Common myeloid progenitor, CD34-positive (primary cell): ENCODE data around the gene ABCG1.

Experiments
- CTCF ChIA-PET: fragments of 350-600 bp; sonication (Branson Sonifier 250); formaldehyde crosslinking; loops from one replicate; lab custom pipeline; 2021; ENCODE audit warnings: antibody characterized with exemption; lab: Charles Lee
- POLR2A ChIA-PET: fragments of 350-600 bp; sonication (Branson Sonifier 250); formaldehyde crosslinking; loops from one replicate; lab custom pipeline; 2021; ENCODE audit warnings: antibody characterized with exemption; lab: Charles Lee
- DNase-seq, 3 donors: peaks; one replicate each; pipeline versions ENCODE4 v3.0.0 to v3.0.0-alpha.2; 2013
- H3K27ac ChIP-seq, 2 experiments: 1 replicate in 1 of 2; 2 replicates in 1 of 2; pipeline ENCODE4 v1.7.0; 2013; ENCODE audit warnings: inconsistent platforms in 2 of 2, low read length in 2 of 2, mild to moderate bottlenecking in 2 of 2, low read depth in 1 of 2, moderate library complexity in 1 of 2; ENCODE audit not compliant: severe bottlenecking in 2 of 2, insufficient read depth in 1 of 2, poor library complexity in 1 of 2
- H3K27me3 ChIP-seq, 5 experiments: replicated peaks in 2 of 5; 1 replicate in 3 of 5; 2 replicates in 2 of 5; pipeline versions ENCODE4 v1.6.1 to v1.7.0; 2013; ENCODE audit warnings: low read length in 4 of 5, mild to moderate bottlenecking in 2 of 5, moderate library complexity in 2 of 5, inconsistent platforms in 1 of 5; ENCODE audit not compliant: insufficient read depth in 5 of 5, control insufficient read depth in 4 of 5
- H3K36me3 ChIP-seq, 4 experiments: 1 replicate in 2 of 4; 2 replicates in 2 of 4; pipeline versions ENCODE4 v1.6.1 to v1.7.0; 2013; ENCODE audit warnings: low read length in 3 of 4, control low read depth in 1 of 4, mild to moderate bottlenecking in 1 of 4; ENCODE audit not compliant: control insufficient read depth in 4 of 4, insufficient read depth in 4 of 4
- H3K4me1 ChIP-seq, 4 experiments: 1 replicate in 3 of 4; 2 replicates in 1 of 4; pipeline versions ENCODE4 v1.6.1 to v1.7.1; 2013; ENCODE audit warnings: low read length in 3 of 4, mild to moderate bottlenecking in 3 of 4, control low read depth in 1 of 4, inconsistent platforms in 1 of 4, moderate library complexity in 1 of 4; ENCODE audit not compliant: control insufficient read depth in 4 of 4, insufficient read depth in 4 of 4; ENCODE audit errors: control extremely low read depth in 1 of 4
- H3K4me3 ChIP-seq, 7 experiments: 1 replicate in 4 of 7; 2 replicates in 3 of 7; pipeline versions ENCODE4 v1.5.1 to v1.7.0; 2013; ENCODE audit warnings: mild to moderate bottlenecking in 7 of 7, low read length in 6 of 7, moderate library complexity in 6 of 7, inconsistent platforms in 2 of 7, low read depth in 2 of 7, control low read depth in 1 of 7; ENCODE audit not compliant: insufficient read depth in 4 of 7, control insufficient read depth in 1 of 7; ENCODE audit errors: extremely low read depth in 1 of 7
- H3K9me3 ChIP-seq, 5 experiments: 1 replicate in 4 of 5; 2 replicates in 1 of 5; pipeline versions ENCODE4 v1.6.1 to v1.7.1; 2013; ENCODE audit warnings: low read length in 4 of 5, mild to moderate bottlenecking in 2 of 5, inconsistent platforms in 1 of 5, low read depth in 1 of 5, moderate library complexity in 1 of 5; ENCODE audit not compliant: control insufficient read depth in 4 of 5, insufficient read depth in 2 of 5; ENCODE audit errors: control extremely low read depth in 1 of 5
- WGBS: methylation state at CpG from one replicate; pipeline ENCODE4 v1.1.5; 2013; ENCODE audit not compliant: insufficient coverage; 5-methylcytosine and 5-hydroxymethylcytosine counted together

Gene ABCG1

DNA sequence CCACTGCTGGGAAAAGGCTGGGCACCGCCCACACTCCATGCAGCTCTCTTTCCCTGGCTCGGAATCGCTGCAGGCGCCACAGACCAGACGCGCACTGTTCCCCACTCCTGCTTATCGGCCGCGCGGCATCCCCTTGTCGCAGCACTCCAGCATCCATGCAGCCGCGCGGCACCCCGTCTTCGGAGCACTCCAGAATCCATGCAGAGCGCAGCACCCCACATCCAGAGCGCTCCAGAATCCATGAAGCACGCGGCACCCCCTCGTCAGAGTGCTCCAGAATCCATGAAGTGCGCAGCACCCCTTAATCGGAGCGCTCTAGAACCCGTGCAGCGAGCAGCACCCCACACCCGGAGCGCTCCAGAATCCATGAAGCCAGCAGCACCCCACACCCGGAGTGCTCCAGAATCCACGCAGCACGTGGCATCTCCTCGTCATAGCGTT is 86.8 kb downstream of the ABCG1 start:
- ChIA-PET CTCF (interaction anchor here (1.6 kb wide), 1 partner anchor 116 kb away, joined by 6 read pairs; no protein-coding TSS in a partner anchor), POLR2A (no interaction called here)
- Histone ChIP-seq H3K27me3 (no peaks in the 10 kb centered on the region), H3K36me3 (no peaks in the 10 kb centered on the region), H3K4me3 (no peak overlapping the region), H3K4me1 (peaks cover 13 to 78% (median 62%) of the 10 kb centered on the region in 4 experiments), H3K27ac (no peak overlapping the region), H3K9me3 (no peaks in the 10 kb centered on the region)
- 97% methylated on average over 33 of the region's 33 CpGs for WGBS
- no peak for DNase-seq

DNA sequence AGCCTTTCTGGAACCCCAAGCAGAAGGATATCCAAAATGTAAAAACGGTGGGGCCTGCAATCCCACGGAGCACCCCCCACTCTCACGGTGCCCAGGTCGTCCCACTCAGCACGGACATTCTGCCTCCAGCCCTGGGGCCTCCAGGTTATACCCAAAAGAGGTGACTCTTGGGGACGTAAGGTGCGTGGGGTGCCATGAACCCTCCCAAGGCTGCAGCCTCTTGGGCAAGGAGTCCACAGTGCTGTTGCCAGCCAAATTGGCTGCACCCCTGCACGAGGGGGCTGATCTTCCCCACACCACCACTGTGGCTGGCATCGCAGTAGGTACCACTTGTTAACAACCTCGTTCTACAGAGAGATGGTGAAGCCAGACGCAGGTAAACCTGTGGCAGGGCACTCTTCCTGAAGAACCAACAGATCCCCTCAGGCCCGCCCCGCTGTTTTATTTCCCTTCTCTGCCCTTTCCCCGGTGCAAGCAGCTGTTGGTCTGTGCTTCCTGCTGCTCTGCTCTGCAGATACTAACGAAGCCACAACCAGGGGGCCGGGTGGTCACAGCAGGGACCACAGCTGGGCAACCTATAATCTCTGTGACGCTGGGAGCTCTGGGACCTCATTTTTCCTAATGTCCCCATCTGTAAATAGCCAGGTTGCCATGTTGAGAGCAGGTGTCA is 87.6 kb downstream of the ABCG1 start:
- H3K4me3 ChIP-seq: peak overlapping the region in 3 of 7 experiments; percentile 4 to 33 (median 27)
- peaks cover 13 to 71% (median 58%) of the 10 kb centered on the region in 4 experiments for H3K4me1 ChIP-seq
- peak; percentile 20 to 87 (median 84) for DNase-seq
- POLR2A ChIA-PET: interaction anchor here (0.8 kb wide), 1 partner anchor 56 kb away, joined by 3 read pairs; no protein-coding TSS in a partner anchor
- H3K27ac ChIP-seq: peak overlapping the region in 1 of 2 experiments; percentile 29
- WGBS: 38% methylated on average over 16 of the region's 17 CpGs
- no peaks in the 10 kb centered on the region for H3K27me3 ChIP-seq
- CTCF ChIA-PET: interaction anchor here (0.6 to 1.6 kb wide), 4 partner anchors 16 to 115 kb away, joined by 3 to 6 read pairs (median 4); no protein-coding TSS in a partner anchor
- no peaks in the 10 kb centered on the region for H3K36me3 ChIP-seq
- no peaks in the 10 kb centered on the region for H3K9me3 ChIP-seq

DNA sequence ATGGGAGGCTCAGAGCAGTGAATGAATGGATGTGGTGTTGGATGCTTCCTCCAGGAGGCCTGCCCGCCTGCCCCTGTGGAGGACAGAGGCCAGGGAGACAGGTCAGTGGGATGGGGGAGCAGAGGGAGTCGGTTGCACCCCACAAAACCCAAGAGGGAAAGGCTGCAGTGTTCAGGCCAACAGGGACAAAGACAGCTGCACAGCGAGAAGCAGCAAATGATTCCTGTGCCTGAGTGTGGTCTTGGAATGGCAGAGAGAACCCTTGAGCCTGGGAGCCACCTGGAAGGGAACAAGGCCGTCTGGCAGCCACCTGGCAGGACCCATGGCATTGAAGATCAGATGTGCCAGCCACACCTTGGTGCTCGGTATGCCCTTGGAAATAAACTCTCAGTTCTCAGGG is 88.2 kb downstream of the ABCG1 start:
- CTCF ChIA-PET: interaction anchor here (0.6 to 1.6 kb wide), 4 partner anchors 16 to 115 kb away, joined by 3 to 6 read pairs (median 4); no protein-coding TSS in a partner anchor
- no peak for DNase-seq
- Histone ChIP-seq H3K27me3 (no peaks in the 10 kb centered on the region), H3K4me1 (peaks cover 13 to 65% (median 52%) of the 10 kb centered on the region in 4 experiments), H3K4me3 (peak overlapping the region in 3 of 7 experiments; percentile 4 to 33 (median 27)), H3K9me3 (no peaks in the 10 kb centered on the region), H3K27ac (peak overlapping the region in 1 of 2 experiments; percentile 29), H3K36me3 (no peaks in the 10 kb centered on the region)
- POLR2A ChIA-PET: interaction anchor here (0.8 kb wide), 1 partner anchor 56 kb away, joined by 3 read pairs; no protein-coding TSS in a partner anchor
- 90% methylated on average over 5 of the region's 5 CpGs for WGBS

DNA sequence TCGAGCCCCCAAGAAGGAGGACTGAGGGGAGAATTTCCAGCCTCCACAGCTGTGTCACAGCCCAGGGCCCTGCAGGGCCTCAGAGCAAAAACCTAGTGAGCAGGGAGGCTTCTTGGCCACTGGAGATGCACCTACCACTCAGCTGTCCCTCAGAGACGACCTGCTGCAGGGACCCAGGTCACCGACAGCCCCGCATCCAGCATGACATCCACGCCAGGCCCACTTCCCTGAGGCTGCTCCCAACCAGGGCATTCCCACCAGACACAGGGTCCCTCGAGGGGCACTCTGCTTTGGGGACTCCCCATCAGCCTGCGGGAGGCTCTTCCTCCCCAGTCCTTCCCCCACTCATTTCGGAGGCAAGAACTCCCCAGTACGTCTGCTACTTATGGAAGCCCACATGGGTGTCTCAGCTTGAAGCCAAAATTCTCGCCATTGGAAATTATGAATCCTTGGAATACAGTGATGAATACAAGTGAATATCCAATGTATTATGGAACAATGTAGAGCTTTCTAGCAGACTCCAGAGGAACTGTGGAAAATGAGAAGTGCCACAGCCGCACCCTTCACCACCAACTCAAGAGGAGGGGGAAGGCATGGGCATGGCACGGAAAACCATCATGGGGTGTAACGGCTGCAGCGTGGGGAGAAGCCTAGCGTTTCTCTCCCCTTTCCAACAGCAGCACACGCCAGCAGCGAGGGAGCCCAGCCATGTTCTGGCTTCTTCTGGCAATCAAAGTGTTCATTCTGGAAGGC is 89.4 kb downstream of the ABCG1 start:
- Histone ChIP-seq H3K36me3 (no peaks in the 10 kb centered on the region), H3K27me3 (no peaks in the 10 kb centered on the region), H3K9me3 (no peaks in the 10 kb centered on the region), H3K4me3 (peak overlapping the region in 1 of 7 experiments; percentile 25), H3K27ac (no peak overlapping the region), H3K4me1 (peaks cover 13 to 54% (median 46%) of the 10 kb centered on the region in 4 experiments)
- DNase-seq: peak in 2 of 3 donors; percentile 53 to 57
- CTCF ChIA-PET: interaction anchor here (0.6 to 5.8 kb wide), 11 partner anchors 11 to 227 kb away, joined by 3 to 43 read pairs (median 10); partner anchors contain the start of gene TFF1
- WGBS: 51% methylated on average over 15 of the region's 17 CpGs
- POLR2A ChIA-PET: no interaction called here

DNA sequence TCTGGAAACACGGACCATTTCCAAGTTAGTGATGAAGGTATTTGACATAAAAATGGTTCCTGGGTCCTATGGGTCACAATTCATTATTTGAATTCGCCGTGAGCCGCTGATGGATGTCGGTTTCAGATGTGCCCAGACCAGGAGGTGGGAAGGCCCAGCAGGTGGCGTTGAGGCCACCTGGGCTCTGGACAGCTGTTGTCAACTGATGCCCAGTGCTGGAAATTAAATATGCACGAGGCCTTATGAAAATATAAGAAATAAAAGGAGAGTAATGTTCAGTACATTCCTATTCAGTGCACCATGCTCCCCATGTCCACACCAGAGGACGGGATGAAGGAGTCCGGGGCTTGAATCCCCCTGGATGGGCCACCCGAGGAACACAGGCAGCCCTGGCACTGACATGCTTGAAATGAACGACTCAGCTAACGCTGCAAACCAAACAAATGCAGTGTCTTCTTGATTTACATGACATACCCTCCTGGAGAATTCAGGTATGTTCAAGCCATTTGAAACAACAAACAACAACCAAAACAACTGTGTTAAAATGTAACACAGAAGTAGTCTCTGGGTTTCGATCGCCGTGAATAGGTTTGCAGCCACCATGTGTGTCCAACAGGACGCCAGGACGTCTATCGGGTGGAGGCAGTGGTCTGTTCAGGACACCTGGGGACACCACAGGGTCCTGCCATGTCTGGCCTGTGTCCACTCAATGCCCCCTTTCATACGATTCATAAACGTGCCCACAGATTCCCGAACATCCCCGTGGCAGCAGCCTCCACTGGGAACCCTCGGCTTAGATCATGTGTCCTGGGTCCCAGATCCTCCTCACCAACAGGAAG is 90.2 kb downstream of the ABCG1 start:
- H3K9me3 ChIP-seq: no peaks in the 10 kb centered on the region
- CTCF ChIA-PET: interaction anchor here (0.6 to 5.8 kb wide), 16 partner anchors 10 to 267 kb away, joined by 3 to 43 read pairs (median 6); no protein-coding TSS in a partner anchor
- POLR2A ChIA-PET: interaction anchor here (0.6 kb wide), 1 partner anchor 8 kb away, joined by 3 read pairs; no protein-coding TSS in a partner anchor
- peaks cover 13 to 54% (median 46%) of the 10 kb centered on the region in 4 experiments for H3K4me1 ChIP-seq
- H3K27ac ChIP-seq: no peak overlapping the region
- no peak for DNase-seq
- WGBS: 65% methylated on average over 22 of the region's 23 CpGs
- peak overlapping the region in 2 of 7 experiments; percentile 25 to 46 for H3K4me3 ChIP-seq
- no peaks in the 10 kb centered on the region for H3K36me3 ChIP-seq
- H3K27me3 ChIP-seq: no peaks in the 10 kb centered on the region

DNA sequence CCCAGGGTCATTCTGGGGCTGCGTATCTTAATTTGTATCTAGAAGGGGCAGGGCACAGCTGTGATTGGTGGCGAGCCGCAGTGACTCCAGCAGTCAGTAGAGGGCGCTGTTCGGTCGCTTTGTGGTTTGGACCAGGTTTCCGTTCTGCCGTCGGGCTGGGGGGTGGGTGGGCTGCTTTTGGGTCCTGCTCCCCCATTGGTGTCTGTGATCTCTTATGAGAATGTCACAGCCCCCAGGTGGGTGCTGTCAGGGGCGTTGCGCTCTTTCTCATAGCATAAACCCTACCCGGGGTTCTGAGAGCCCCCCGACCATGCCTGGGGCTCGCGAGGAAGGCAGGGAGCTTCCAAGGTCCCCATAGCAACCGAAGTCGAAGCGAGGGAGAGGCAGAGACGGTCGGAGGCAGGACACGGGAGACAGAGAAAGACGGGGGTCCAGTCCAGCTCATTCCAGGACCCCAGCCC is 90.8 kb downstream of the ABCG1 start:
- POLR2A ChIA-PET: interaction anchor here (0.6 kb wide), 1 partner anchor 8 kb away, joined by 3 read pairs; no protein-coding TSS in a partner anchor

More for the DNA sequence above, 90.8 kb downstream of the ABCG1 start:
- peak; percentile 63 to 89 (median 87) for DNase-seq
- WGBS: 2% methylated on average over 17 of the region's 22 CpGs
- Histone ChIP-seq H3K27me3 (no peaks in the 10 kb centered on the region), H3K36me3 (no peaks in the 10 kb centered on the region), H3K4me3 (peak overlapping the region in 5 of 7 experiments; percentile 23 to 62 (median 46)), H3K27ac (no peak overlapping the region), H3K9me3 (no peaks in the 10 kb centered on the region), H3K4me1 (peaks cover 13 to 51% (median 46%) of the 10 kb centered on the region in 4 experiments)
- CTCF ChIA-PET: interaction anchor here (0.6 to 5.8 kb wide), 30 partner anchors 8 to 266 kb away, joined by 3 to 43 read pairs (median 4); no protein-coding TSS in a partner anchor
